H1 (cell line): Measurements from ENCODE around the gene LSR. TPM values are rescaled to one million over a fixed set of nuclear protein-coding genes. Genes with fewer than 3 reads are reported as not detected.

Experiments
- CHD1 ChIP-seq: IDR thresholded peaks from 2 replicates; pipeline ENCODE4 v1.6.1; 2012; ENCODE audit warnings: low read depth, low read length, improper control_type of control experiment
- GTF2F1 ChIP-seq: IDR thresholded peaks from 2 replicates; pipeline ENCODE4 v1.6.1; 2012; ENCODE audit warnings: low read depth, low read length, improper control_type of control experiment, borderline replicate concordance
- KDM1A ChIP-seq: fragments of 200-600, 300-600 bp; sonication (generic); IDR thresholded peaks from 2 replicates; pipeline ENCODE4 v1.7.1; 2016; ENCODE audit warnings: mild to moderate bottlenecking, low read length, borderline replicate concordance
- NRF1 ChIP-seq: IDR thresholded peaks from 2 replicates; pipeline ENCODE4 v1.6.1; 2011; ENCODE audit warnings: mild to moderate bottlenecking, low read depth, low read length, improper control_type of control experiment
- PHF8 ChIP-seq: fragments of 200-600 bp; sonication (generic); conservative IDR thresholded peaks from 2 replicates; pipeline ENCODE4 v1.7.1; 2012; ENCODE audit warnings: low read depth, mild to moderate bottlenecking, inconsistent platforms, low read length, moderate library complexity
- POLR2A ChIP-seq, 2 experiments: IDR thresholded peaks; 1 replicate in 1 of 2; 2 replicates in 1 of 2; pipeline ENCODE4 v1.6.1; 2011; ENCODE audit warnings: low read depth in 2 of 2, low read length in 2 of 2, mild to moderate bottlenecking in 2 of 2; ENCODE audit errors: control extremely low read depth in 1 of 2
- SUZ12 ChIP-seq: fragments of 200-600 bp; sonication (generic); IDR thresholded peaks from 2 replicates; pipeline ENCODE4 v1.6.1; 2012; ENCODE audit warnings: mild to moderate bottlenecking, inconsistent platforms, low read length, moderate library complexity, mixed read lengths
- polyA plus RNA-seq, 7 experiments: library from polyadenylated mRNA; depleted of rRNA in 3 of 7; stranded (reverse) in 5 of 7; unstranded in 2 of 7; fragments of >200 nt in 5 of 7; fragments of 200-250 nt in 2 of 7; gene quantifications; 1 replicate in 5 of 7; 2 replicates in 1 of 7; 4 replicates in 1 of 7; pipeline versions ENCODE4 v1.2.1 to v1.2.3, GENCODE V29; 2011 to 2013; ENCODE audit warnings: missing spikeins in 2 of 7, mixed read lengths in 2 of 7
- total RNA-seq: library from RNA; stranded (reverse); fragmentation: NEBNext Ultra II Directional; extraction: Animal tissue kit (Norgen Biotek cat#: 25700); gene quantifications from 2 replicates; pipeline ENCODE4 v1.2.1, GENCODE V29; 2021
- TF ChIP-seq, protein P1 (sequence below): fragments of 300-600 bp; sonication (generic); IDR thresholded peaks from 2 replicates; pipeline ENCODE4 v1.7.1; 2012; ENCODE audit warnings: low read length, moderate library complexity, mild to moderate bottlenecking, inconsistent platforms; ENCODE audit not compliant: insufficient replicate concordance

Gene LSR
- total and polyA plus RNA-seq, 2 of the 8 experiments (the other 6 are each of a cell fraction or from before 2014, with no cell fraction given), result 159 to 186 TPM

DNA sequence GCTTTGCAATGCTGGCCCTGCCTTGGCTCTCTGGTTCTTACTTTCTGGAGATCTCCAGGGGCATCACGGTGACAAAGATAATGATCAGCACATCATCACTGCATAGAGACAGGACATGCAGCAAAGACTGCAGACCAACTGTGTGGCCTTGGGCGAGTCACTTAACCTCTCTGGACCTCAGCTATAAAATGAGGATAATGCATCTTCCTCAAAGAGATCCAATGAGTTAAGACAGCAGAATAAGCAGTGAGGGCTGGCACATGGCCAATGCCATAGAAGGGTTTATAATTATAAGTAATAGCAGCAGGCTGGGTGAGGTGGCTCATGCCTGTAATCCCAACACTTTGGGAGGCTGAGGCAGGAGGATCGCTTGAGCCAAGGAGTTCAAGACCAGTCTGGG, 45.5 kb downstream of the LSR start (continued):
- TF ChIP-seq GTF2F1 (no peak), CHD1 (no peak), NRF1 (no peak), POLR2A (IDR thresholded peaks at IDR 0.05; ENCODE audit: control extremely low read depth in 1 of 2, low read depth in 2 of 2, low read length in 2 of 2) (no peak), SUZ12 (no peak), KDM1A (no peak), PHF8 (no peak)
- TF ChIP-seq, protein P1, sequence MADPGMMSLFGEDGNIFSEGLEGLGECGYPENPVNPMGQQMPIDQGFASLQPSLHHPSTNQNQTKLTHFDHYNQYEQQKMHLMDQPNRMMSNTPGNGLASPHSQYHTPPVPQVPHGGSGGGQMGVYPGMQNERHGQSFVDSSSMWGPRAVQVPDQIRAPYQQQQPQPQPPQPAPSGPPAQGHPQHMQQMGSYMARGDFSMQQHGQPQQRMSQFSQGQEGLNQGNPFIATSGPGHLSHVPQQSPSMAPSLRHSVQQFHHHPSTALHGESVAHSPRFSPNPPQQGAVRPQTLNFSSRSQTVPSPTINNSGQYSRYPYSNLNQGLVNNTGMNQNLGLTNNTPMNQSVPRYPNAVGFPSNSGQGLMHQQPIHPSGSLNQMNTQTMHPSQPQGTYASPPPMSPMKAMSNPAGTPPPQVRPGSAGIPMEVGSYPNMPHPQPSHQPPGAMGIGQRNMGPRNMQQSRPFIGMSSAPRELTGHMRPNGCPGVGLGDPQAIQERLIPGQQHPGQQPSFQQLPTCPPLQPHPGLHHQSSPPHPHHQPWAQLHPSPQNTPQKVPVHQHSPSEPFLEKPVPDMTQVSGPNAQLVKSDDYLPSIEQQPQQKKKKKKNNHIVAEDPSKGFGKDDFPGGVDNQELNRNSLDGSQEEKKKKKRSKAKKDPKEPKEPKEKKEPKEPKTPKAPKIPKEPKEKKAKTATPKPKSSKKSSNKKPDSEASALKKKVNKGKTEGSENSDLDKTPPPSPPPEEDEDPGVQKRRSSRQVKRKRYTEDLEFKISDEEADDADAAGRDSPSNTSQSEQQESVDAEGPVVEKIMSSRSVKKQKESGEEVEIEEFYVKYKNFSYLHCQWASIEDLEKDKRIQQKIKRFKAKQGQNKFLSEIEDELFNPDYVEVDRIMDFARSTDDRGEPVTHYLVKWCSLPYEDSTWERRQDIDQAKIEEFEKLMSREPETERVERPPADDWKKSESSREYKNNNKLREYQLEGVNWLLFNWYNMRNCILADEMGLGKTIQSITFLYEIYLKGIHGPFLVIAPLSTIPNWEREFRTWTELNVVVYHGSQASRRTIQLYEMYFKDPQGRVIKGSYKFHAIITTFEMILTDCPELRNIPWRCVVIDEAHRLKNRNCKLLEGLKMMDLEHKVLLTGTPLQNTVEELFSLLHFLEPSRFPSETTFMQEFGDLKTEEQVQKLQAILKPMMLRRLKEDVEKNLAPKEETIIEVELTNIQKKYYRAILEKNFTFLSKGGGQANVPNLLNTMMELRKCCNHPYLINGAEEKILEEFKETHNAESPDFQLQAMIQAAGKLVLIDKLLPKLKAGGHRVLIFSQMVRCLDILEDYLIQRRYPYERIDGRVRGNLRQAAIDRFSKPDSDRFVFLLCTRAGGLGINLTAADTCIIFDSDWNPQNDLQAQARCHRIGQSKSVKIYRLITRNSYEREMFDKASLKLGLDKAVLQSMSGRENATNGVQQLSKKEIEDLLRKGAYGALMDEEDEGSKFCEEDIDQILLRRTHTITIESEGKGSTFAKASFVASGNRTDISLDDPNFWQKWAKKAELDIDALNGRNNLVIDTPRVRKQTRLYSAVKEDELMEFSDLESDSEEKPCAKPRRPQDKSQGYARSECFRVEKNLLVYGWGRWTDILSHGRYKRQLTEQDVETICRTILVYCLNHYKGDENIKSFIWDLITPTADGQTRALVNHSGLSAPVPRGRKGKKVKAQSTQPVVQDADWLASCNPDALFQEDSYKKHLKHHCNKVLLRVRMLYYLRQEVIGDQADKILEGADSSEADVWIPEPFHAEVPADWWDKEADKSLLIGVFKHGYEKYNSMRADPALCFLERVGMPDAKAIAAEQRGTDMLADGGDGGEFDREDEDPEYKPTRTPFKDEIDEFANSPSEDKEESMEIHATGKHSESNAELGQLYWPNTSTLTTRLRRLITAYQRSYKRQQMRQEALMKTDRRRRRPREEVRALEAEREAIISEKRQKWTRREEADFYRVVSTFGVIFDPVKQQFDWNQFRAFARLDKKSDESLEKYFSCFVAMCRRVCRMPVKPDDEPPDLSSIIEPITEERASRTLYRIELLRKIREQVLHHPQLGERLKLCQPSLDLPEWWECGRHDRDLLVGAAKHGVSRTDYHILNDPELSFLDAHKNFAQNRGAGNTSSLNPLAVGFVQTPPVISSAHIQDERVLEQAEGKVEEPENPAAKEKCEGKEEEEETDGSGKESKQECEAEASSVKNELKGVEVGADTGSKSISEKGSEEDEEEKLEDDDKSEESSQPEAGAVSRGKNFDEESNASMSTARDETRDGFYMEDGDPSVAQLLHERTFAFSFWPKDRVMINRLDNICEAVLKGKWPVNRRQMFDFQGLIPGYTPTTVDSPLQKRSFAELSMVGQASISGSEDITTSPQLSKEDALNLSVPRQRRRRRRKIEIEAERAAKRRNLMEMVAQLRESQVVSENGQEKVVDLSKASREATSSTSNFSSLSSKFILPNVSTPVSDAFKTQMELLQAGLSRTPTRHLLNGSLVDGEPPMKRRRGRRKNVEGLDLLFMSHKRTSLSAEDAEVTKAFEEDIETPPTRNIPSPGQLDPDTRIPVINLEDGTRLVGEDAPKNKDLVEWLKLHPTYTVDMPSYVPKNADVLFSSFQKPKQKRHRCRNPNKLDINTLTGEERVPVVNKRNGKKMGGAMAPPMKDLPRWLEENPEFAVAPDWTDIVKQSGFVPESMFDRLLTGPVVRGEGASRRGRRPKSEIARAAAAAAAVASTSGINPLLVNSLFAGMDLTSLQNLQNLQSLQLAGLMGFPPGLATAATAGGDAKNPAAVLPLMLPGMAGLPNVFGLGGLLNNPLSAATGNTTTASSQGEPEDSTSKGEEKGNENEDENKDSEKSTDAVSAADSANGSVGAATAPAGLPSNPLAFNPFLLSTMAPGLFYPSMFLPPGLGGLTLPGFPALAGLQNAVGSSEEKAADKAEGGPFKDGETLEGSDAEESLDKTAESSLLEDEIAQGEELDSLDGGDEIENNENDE, result no peak
